Stimulated activated CD8-positive, alpha-beta memory T cell treated with anti-CD3 and anti-CD28 coated beads, Interleukin-4, amount 100 ng/mL, for 1 hour (primary cell): ENCODE data around the gene IFI27.
"Not testable (repeated sequence)": the region's sequence is repeated elsewhere in the genome, so short reads cannot be mapped to it uniquely, and the experiment has no call there.

Experiments
- DNase-seq, 2 donors: peaks; one replicate each; pipeline ENCODE4 v3.0.0-alpha.2; 2020; ENCODE audit warnings: low read depth in 2 of 2, low spot score in 1 of 2

The IFI27 gene

GRCh38 chr14:94145902-94146527 lies 35.5 kb downstream of the IFI27 start:
- DNase-seq = no peak

GRCh38 chr14:94152676-94153075 lies 42.1 kb downstream of the IFI27 start:
- no peak for DNase-seq

GRCh38 chr14:94153750-94154342 lies 43.3 kb downstream of the IFI27 start:
- no peak for DNase-seq

GRCh38 chr14:94156143-94156542 lies 45.6 kb downstream of the IFI27 start:
- not testable (repeated sequence) for DNase-seq

GRCh38 chr14:94157197-94157596 lies 46.7 kb downstream of the IFI27 start:
- no peak for DNase-seq

GRCh38 chr14:94158239-94158883 lies 47.8 kb downstream of the IFI27 start:
- DNase-seq = no peak

- DNase-seq = no peak
These were observed 50.5 kb downstream of the IFI27 start for GRCh38 chr14:94161058-94161457.

- DNase-seq = no peak
These were observed 51.4 kb downstream of the IFI27 start for GRCh38 chr14:94161981-94162380.

- DNase-seq = no peak
These were observed 51.9 kb downstream of the IFI27 start for GRCh38 chr14:94162466-94162865.

GRCh38 chr14:94163796-94164195 lies 53.3 kb downstream of the IFI27 start:
- no peak for DNase-seq

- DNase-seq = no peak
These were observed 54.3 kb downstream of the IFI27 start for GRCh38 chr14:94164685-94165431.

GRCh38 chr14:94165744-94166143 lies 55.2 kb downstream of the IFI27 start:
- no peak for DNase-seq
